ENCODE measurements around the gene JPT2.
"Not testable (repeated sequence)": the region's sequence is repeated elsewhere in the genome, so short reads cannot be mapped to it uniquely, and the experiment has no call there.

JPT2 gene

GRCh38 chr16:1676661-1677060 lies 1.4 kb upstream of the JPT2 start:
- no peak for DNase-seq

- no peak for DNase-seq
Observed at GRCh38 chr16:1677339-1677738, 740 bp upstream of the JPT2 start.

GRCh38 chr16:1678500-1679098 lies 520 bp downstream of the JPT2 start:
- peak; percentile 54 for DNase-seq

DNA sequence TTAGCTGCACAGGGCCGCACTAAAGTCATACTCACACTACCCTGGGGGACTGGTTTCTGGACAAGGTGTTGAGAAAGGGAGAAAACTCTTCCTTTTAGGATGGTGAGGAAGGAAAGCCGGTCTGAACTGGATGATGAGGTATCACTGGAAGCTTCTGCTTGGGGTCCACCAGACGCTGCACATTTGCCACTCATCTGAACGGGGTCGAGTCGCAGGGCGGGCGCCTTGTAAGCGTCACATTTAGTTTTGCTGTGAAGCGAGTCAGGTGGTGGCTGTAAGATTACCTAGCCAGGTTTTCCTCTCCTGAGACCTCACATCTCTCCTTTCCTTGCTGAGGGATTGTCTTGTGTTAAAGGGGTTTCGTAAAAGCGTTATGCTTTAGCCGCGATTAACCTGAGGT lies 2.3 kb downstream of the JPT2 start:
- no peak for DNase-seq

DNA sequence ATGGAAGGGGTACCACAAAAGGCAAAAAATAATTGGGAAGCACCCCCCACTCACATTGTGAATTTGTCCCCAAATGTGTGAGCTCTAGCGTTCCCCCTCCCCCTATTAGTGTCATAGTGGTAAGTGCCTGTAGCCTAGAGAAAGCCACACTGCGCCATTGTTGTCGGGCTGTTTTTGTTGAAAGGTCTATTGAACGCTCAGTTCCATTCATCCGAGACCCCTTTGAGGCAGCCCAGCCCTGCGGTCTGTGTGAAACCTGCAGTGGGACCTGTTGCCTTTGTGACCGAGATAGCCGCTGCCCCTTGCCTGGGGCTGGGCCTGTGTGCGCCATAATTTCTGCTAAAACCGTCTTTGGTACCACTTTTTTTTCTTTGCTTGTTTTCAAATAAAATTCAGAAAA lies 3.0 kb downstream of the JPT2 start:
- no peak for DNase-seq

DNA sequence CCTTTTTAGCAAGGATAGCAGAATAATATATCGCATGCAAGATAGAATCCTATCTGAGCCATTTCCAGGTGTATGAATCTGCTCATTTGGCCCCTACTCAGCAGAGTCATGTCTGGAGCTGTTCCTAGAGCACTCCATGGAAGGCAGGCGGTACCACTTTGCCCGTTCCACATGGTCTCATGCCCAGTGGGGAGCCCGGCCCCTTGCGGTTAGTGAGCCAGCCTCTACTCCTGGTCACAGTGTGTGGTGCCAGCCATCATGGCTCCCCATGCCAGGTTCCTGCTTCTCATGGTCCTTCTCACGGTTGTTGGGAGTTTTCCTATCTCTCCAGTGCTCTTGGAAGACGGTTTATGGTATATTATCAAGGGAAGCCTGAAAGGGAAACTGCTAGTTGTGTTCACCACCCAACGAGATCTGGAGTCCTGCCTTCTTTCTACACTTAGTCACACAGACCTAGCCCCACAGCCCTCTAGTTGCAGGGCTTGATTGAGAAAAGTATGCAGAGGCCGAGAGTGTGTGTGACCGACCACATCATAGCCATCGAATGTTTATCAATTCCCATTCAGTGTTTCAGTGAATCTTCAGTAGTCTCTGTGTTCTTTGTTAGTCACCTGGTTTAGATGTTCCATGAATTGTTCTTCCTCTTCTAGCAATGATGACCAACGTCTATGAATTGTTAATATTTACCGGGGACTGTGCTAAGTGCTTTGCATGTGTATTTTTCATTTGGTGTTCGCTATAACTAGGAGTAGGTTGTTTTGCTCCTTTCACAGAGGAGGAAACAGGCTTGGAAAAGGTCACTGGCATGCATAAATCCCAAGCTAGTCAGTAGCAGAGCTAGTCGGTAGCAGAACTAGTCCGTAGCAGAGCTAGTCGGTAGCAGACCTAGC lies 9.6 kb downstream of the JPT2 start:
- no peak for DNase-seq

GRCh38 chr16:1688807-1689560 lies 10.9 kb downstream of the JPT2 start:
- DNase-seq = no peak

DNA sequence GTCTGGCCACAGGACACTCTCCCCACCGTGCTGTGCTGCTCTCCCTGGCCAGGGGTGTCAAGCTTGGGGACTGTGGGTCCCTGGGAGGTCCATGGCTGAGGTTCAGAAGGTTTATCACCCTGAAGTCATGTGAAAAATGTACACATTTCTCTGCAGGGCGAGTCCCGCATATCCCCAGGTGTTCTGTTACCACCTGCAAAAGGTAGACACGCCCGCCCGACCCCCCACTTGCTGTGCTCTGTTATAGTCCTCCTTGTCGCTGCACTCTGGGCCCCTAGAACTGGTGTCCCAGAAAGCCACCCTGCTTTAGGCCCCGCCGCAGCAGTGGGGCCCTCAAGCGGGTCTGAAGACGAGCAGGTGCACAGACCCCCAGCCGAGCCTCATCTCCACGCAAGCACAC lies 11.8 kb downstream of the JPT2 start:
- DNase-seq = no peak

DNA sequence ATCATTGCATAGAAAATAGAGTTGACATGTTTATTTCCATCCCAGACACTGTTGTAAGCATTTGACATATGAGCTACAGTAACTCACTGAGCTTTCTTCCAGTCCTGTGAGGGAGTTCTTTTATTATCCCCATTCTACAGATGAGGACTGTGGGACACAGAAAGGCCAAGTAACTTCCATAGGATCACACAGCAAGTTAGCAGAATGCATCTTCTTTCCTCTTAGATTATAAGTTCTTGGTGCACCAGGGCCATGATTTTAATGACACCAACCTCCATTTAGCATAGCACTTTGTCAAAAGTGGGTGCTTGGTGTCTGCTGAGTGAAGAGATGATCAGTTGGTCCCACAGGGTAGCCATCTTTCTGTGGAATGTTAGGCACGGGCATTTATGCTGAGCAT lies 12.7 kb downstream of the JPT2 start:
- DNase-seq = no peak

- no peak for DNase-seq
Observed at GRCh38 chr16:1691276-1691675, 13.2 kb downstream of the JPT2 start.

DNA sequence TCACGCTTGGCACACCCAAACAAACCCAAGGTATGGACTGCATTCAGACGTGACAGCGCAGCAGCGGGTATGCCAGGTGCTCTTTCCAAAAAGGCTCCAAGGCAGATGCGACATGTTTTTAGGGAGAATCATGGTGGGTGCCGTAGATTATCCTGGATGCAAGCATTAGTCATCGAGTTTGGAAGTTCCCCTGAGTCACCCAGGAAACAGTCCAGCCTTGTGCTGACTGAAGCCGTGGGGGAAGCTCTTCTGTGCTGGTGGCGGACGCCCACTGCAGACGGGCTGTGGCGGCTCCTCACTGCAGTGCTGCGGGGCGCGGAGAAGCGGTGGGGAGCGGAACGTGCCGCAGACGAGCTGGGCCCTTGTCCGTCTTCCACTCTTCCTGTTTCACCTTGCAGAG lies 13.9 kb downstream of the JPT2 start:
- no peak for DNase-seq

DNA sequence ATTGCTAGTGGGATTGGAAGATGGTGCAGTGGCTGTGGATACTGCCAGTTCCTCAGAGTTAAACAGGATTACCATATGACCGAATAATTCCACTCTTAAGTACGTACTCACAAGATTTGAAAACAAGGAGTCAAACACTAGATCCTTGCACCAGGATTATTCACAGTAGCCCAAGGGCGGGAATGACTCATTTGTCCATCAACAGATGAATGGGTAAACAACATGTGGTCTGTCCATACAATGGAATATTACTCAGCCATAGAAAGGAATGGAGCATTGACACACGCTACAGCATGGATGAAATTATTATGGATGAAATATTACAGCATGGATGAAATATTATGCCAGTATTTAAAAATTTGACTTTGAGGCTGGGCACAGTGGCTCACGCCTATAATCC lies 18.8 kb downstream of the JPT2 start:
- no peak for DNase-seq

GRCh38 chr16:1698680-1699079 lies 20.6 kb downstream of the JPT2 start:
- no peak for DNase-seq

DNA sequence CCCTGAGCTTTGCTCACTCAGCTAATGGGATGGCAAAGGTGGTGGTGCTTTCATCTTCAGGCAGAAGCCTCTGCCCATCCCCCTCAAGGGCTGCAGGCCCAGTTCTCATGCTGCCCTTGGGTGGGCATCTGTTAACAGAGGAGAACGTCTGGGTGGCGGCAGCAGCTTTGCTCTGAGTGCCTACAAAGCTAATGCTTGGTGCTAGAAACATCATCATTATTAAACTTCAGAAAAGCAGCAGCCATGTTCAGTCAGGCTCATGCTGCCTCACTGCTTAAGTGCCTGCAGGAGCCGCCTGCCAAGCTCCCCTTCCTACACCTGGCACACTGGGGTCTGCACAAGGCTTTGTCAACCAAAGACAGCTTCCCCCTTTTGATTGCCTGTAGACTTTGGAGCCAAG lies 22.2 kb downstream of the JPT2 start:
- no peak for DNase-seq

DNA sequence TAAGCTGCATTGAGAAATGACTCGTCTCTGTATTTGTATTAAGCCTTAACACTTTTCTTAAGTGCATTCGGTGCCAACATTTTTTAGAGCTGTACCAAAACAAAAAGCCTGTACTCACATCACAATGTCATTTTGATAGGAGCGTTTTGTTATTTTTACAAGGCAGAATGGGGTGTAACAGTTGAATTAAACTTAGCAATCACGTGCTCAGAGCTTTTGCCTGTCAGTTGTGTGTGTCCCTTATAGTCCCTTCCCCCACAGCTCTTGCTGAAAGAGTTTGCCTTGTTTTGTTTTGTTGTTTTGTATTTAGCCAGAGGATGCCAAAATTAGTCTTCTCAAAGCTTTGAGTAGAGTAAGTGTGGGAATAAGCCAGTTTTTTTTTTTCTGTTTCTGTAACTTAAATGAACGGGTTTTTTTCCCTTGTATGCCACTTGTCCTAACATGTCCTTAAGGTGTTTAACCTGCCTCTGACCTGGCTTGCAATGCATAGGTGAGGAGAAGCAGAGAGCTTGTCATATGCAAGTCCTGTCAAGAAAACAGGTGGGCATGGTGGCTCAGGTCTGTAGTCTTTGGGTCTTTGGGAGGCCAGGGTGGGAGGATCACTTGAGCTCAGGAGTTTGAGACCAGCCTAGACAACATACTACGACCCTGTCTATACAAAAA lies 23.3 kb downstream of the JPT2 start:
- DNase-seq = no peak

DNA sequence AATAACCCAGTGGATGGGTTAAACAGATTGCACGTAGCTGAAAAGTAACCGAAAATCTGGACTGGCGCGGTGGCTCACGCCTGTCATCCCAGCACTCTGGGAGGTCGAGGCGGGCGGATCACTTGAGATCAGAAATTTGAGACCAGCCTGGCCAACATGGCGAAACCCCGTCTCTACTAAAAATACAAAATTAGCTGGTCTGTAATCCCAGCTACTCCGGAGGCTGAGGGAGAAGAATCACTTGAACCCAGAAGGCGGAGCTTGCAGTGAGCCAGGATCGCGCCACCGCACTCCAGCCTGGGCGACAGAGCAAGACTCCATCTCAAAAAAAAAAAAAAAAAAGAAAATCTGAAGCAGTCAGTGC lies 27.2 kb downstream of the JPT2 start:
- DNase-seq = not testable (repeated sequence)

DNA sequence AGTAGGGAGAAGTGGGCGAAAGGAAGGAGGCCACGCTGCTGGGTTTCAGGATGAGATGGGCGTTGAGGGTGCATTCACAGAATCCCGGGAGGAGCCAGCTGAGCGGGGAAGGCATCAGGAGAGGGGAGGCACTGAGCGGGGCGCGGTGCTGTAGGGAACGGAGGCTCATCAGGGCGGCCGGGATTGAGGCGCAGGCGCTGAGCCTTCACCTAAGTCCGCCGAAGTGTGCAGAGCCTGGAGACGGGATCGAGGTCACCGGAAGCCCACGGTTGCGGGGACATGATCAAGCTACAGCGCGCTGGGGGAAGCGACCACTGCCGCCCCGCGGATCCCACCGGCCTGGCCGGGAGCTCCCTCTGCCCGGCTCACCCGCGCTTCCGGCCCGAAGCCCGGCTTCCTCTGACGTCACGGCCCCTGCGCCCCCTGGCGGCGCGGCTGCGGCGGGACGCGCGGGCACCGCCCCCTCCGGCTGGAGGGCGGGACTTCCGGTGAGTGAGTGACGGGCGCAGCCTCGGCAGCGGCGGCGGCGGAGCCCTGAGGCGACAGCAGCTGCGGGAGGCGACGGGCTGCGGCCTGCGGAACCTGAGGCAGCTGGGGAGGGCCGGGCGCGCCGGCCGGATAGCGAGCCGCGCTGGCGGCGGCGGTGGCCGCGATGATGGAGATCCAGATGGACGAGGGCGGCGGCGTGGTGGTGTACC lies 27.8 kb downstream of the JPT2 start, which contains the start of gene MAPK8IP3:
MAPK8IP3 (plus strand) TSS at position 508 of the 698 bp plus-strand sequence; CDS start at position 653, 145 bp downstream.
- peak; percentile 98 for DNase-seq

DNA sequence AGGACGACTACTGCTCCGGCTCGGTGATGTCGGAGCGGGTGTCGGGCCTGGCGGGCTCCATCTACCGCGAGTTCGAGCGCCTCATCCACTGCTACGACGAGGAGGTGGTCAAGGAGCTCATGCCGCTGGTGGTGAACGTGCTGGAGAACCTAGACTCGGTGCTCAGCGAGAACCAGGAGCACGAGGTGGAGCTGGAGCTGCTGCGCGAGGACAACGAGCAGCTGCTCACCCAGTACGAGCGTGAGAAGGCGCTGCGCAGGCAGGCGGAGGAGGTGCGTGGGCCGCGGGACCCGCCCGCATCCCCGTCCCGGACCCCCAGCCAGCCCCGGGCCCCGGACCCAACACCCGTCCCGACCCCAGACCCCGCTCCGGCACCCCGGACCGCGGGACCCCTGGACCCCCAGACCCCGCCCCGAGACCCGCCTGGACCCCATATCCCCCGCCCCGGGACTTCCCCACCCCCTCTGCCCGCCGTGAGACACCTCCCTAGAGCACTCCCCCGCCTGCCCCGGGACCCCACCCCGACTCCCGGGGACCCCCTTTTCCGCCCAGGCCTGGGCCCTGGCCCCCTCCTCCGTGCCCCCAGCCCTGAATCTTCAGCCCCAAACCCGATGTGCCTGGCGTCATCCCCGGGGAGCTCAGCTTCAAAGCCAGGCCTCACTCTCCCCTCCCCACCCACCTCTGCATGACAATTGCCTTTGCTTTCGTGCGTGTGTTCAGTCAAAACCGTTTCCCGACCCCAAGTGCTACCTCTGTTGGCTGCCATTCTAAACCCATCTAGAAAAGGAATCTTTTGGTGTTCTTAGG lies 28.5 kb downstream of the JPT2 start:
- peak; percentile 5 for DNase-seq

- DNase-seq = peak; percentile 58
Observed at GRCh38 chr16:1707193-1707790, 29.2 kb downstream of the JPT2 start.

GRCh38 chr16:1708083-1708767 lies 30.1 kb downstream of the JPT2 start:
- DNase-seq = no peak

DNA sequence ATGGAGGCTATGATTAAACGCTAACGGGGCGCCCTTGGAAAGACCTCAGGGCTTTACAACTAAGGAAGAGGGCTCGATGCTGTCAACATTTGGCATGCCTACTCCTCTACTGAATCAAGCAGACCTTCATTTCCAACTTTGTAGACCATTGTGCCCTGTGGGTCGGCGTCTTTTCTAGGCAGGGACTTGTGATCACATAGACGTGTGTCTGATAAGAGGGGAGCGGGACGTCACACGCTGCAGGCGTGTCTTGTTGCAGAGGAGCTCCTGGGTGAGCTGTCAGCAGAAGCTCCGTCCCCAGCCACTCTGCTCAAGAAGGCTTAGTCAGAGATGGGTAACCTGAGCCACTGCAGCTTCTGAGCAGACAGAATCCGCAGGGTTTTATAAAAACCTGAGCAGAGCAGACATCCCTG lies 30.7 kb downstream of the JPT2 start:
- DNase-seq = no peak

All from eye (tissue), 1 donor.